Stimulated activated CD4-positive, alpha-beta T cell treated with anti-CD3 and anti-CD28 coated beads, TNF-alpha, amount 100 ng/mL, for 4 hours (primary cell): ENCODE measurements around the gene KIF21B.

ENCODE experiments used
- DNase-seq, 3 experiments: peaks; one replicate each; pipeline ENCODE4 v3.0.0-alpha.2; 2020; ENCODE audit warnings: low read depth in 3 of 3

The KIF21B gene

GRCh38 chr1:201019321-201019977, 4.1 kb downstream of the KIF21B start:
- peak; percentile 60 to 84 (median 82) for DNase-seq

- no peak for DNase-seq
These were observed 5.7 kb downstream of the KIF21B start for GRCh38 chr1:201017828-201018163.

GRCh38 chr1:201016943-201017827, 6.3 kb downstream of the KIF21B start:
- no peak for DNase-seq

- DNase-seq = no peak
These were observed 7.3 kb downstream of the KIF21B start for GRCh38 chr1:201016211-201016651.

GRCh38 chr1:201015551-201016091, 7.9 kb downstream of the KIF21B start:
- DNase-seq = no peak

GRCh38 chr1:201014816-201015200, 8.7 kb downstream of the KIF21B start:
- DNase-seq = no peak

GRCh38 chr1:201013991-201014815, 9.3 kb downstream of the KIF21B start:
- DNase-seq = no peak

- no peak for DNase-seq
These were observed 10.5 kb downstream of the KIF21B start for GRCh38 chr1:201013031-201013485.

- no peak for DNase-seq
These were observed 11.9 kb downstream of the KIF21B start for GRCh38 chr1:201011616-201012015.

GRCh38 chr1:201009962-201010645, 13.4 kb downstream of the KIF21B start:
- no peak for DNase-seq

GRCh38 chr1:201008666-201009360, 14.7 kb downstream of the KIF21B start:
- no peak for DNase-seq

GRCh38 chr1:201007481-201007880, 16.0 kb downstream of the KIF21B start:
- DNase-seq = no peak

- no peak for DNase-seq
These were observed 17.1 kb downstream of the KIF21B start for GRCh38 chr1:201006450-201006849.

GRCh38 chr1:201004732-201005131, 18.8 kb downstream of the KIF21B start:
- DNase-seq = no peak

GRCh38 chr1:201004154-201004553, 19.4 kb downstream of the KIF21B start:
- DNase-seq = no peak

- no peak for DNase-seq
These were observed 21.0 kb downstream of the KIF21B start for GRCh38 chr1:201002510-201002909.

GRCh38 chr1:201001962-201002361, 21.6 kb downstream of the KIF21B start:
- DNase-seq = no peak

- DNase-seq = no peak
These were observed 23.1 kb downstream of the KIF21B start for GRCh38 chr1:201000391-201000790.

GRCh38 chr1:200999667-201000066, 23.8 kb downstream of the KIF21B start:
- DNase-seq = no peak

- no peak for DNase-seq
These were observed 25.2 kb downstream of the KIF21B start for GRCh38 chr1:200998323-200998722.
